GM18907 (cell line): ENCODE data around the gene SLC8A1.

Source experiments
- ATAC-seq: cut with Tn5 transposase; IDR thresholded peaks from one replicate; pipeline ENCODE4 v1.9.1; 2021; ENCODE audit warnings: mild to moderate bottlenecking, moderate library complexity; ENCODE audit not compliant: unreplicated experiment

The SLC8A1 gene

DNA sequence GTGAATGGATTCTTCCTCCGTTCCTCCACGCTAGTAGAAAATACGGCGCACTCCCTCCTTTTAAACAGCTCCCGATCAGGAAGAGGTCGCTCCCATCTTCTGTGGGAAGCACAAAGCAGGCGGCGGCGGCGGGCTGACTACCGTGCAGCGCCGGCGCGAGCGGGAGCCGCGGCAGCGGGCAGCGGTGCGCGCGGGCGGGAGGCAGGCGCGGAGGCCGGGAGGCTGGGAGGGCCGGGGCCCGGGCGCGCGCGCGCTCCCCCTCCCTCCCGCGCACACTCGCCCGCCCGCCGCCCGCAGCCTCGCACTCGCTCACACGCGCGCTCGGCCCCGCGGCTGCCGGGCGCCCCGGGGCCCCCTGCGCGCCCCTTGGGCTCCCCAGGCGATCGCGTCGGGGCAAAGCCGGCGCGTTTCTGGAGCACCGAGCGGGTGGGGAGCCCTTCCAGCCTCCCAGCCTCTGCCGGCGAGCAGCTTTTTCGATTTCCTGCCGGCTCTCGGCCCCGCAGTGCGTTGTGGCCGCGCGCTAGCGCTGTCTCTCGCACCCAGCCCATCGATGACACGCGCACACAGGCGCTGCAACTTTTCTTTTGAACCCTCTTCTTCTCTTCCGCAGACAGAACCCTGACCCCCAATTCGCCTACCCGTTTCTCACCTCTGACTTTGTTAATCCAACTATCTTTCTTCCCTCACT is at the start of gene SLC8A1:
SLC8A1 (minus strand) TSS at position 173 of the 688 bp plus-strand sequence.
- no peak for ATAC-seq

DNA sequence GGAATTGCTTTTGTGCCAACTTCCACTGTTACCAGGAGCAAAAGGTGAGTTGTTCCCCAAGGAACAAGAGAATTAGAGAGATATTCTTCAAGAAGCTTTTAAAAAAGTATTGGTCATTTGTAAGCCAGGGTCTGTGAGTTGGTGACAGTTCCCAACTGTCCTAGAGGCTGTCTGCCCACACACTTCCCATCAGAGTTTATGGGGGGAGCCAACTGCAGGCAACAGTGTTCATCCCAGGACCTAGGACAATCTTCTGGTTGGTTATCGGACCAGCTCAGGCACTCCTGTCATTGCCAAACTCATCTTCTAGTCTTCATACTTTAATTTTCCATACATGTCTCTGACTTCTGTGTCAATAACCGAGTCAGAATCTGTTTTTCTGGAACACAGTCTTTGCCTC is 47.5 kb upstream of the SLC8A1 start:
- no peak for ATAC-seq

DNA sequence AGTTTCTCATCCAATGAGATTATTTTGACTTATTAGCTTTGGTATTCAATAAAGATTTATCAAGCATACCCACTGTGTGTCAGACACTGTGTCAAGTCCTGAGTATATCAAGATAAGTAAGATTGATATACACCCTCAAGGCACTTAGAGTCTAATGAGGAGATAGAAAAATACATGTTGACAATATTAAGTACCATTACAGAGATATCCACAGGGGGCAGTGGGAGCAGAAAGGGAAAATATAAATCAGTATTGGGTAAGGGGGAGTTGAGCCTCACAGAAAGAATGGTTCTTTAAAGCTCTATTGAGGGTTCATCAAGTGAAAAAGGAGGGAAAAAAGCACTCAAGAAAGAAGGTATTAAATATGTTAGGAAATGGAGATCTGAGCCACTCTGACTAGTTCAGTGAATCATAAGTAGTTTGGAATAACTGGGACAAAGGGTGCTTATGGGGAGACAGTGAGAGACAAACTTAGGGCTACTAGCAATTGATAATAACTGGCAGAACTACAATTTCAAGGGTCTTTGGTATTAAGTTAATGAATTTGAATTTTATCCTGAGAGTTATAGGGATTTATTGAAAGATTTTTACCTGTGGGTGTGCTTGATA is 45.5 kb upstream of the SLC8A1 start:
- ATAC-seq, result no peak

DNA sequence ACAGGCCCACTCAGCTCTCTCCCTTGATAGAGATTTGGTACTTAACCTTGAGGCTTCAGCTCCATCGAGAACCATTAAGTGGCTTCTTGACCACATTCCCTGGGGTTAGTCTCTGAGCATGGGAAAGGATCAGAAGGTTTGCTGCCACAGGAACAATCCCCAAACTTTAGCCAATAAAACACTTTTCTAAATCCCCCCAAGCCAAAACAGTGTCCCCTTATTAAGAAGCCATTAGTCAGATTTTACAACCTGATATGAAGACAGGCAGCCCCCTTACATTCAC is 37.7 kb upstream of the SLC8A1 start:
- no peak for ATAC-seq

DNA sequence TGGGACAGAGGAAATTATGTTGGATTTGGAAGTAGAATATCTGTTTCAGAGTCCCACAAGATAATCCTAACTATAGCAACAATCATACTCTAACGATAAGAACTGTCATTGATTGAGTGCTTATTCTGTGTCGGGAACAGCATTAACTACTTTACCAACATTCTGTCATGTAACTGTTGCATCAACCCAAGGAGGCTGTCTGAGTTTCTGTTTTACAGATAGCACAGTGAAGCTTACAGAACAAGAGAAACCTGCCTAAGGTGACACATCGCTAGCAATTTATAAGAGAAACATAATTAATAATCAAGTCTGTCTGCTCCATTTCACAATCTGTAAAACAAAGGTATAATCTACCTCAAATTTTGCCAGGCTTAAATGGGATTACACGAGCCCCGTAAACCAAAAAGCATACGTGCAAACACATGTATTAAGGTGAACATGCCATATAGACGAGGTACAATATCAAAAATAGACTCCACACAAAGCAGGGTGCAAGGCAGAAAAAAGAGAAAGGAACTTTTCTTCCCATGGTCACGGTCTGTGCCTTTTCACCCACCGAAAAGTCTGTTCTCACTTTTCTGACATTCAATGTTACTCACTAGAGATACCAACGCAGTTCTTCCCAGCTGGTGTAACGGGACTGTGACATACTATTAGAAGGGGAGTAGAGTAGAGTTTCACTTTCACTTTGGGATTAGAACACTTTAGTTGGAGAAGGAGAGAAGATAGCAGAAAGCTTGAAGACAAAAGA is 37.2 kb upstream of the SLC8A1 start:
- ATAC-seq, result peak; percentile 56

DNA sequence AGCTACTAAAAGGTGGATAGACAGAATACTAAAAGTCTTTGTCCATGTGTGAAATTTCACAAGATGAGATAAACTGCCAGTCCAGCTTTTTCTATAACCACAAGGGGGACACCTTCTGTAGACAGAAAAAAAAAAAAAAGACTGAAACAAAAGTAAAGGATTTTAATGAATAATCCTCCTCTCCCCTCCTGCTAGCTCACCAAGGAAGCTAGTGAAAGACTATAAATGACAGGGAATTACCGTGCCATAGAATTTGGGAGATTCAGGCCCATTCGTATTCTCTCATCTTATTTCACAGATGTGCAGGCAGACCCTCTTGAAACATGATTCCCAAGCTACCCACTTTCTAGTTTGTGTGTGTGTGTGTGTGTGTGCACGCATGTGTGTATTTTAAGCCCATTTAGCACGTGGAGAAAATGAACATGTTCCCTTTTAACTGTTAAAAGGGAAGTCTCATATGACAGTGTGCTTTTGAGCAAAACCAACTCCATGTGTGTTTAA is 36.3 kb upstream of the SLC8A1 start:
- ATAC-seq, result no peak

DNA sequence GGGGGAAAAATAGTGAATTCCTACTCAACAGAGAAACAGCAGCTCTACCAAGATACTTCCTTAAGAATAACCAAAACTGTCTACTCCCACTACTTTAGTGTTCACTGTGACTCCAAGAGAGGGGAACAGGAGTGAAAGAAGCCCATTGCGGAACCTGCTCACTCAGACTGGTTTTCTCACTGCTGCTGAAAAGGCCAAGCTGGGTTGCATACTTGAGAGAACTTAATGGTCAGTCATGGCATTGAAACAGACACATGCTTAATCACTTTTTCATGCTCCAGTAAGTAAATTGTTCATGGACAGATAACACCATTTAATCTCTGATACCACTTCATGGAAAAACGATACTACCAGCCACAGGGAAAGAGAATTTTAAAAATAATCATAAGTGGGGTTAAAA is 35.7 kb upstream of the SLC8A1 start:
- no peak for ATAC-seq

DNA sequence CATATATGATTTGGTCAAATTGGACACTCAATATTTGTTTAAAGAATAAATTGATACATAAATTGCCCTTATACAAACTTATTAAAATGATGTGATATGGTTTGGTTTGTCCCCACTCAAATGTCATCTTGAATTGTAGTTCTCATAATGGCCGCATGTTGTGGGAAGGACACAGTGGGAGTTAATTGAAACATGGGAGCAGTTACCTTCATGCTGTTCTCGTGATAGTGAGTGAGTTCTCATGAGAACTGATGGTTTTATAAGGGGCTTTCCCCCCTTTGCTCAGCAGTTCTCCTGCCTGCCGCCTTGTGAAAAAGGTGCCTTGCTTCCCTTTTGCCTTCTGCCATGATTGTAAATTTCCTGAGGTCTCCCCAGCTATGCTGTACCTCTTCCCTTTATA is 34.0 kb upstream of the SLC8A1 start:
- no peak for ATAC-seq

DNA sequence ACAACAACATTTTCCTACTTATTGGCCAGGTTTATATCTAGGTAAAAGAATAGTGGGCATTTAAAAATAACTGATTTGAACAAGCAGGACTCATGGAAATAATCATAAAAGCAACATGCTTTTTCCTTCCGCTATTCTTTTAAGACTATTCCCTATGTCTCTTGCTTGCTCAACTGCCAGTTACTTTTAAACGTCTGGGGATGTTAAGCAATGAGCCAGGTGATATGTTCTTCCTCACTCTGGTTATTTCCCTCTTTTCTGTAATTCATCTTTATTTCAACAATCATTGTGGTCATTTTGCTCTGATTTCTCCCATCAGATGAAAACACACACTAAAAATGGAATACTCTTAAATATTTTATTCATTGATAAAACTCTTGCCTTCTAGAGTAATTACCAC is 33.4 kb upstream of the SLC8A1 start:
- no peak for ATAC-seq

DNA sequence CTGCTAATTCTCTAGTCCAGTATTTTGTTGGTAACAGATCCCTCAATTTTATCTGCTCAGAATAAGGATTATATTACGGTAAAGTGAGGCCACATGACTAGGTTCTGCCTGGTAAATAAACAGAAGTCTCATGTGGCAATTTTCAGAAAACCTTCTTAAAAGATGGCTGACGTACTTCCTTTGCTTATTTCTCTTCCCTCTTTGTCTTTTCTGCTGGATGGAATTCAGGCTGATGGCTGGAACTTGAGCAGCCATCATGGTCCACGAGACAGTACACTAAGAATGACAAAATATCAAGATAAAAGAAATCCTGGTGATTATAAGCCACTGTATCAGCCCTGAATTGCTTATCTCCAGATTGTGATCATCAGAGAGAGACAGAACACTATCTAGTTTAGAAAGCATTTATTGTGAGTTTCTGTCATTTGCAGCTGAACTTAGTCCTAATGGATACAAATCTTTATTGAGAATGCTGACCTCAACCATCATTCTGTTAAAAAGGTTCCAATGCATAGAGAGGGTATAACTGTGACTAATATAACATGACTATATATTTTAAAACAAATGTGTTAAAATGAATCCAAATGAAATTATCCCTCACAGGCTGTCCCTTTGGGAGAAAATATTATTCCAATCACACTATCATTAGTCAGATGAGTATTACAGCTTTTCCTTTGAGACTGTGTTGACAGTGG is 31.8 kb upstream of the SLC8A1 start:
- no peak for ATAC-seq

DNA sequence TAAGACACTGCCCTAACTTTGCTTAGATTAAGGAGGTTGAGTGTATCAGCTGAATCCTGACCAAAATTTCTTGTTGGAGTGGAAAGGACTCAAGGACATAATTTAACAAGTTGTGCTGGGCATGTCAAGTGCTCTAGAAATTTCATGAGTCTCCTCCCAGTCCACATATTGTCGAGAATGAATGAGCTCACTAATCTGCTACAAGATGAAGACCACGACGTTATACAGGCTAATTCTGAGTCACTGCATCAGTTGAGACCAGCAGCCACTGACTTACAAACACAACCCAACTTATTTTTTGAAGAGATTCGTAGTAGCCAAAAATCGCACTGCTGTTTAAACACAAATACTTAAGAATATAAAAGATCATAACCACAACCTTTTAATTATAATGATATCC is 28.7 kb upstream of the SLC8A1 start:
- ATAC-seq, result no peak

DNA sequence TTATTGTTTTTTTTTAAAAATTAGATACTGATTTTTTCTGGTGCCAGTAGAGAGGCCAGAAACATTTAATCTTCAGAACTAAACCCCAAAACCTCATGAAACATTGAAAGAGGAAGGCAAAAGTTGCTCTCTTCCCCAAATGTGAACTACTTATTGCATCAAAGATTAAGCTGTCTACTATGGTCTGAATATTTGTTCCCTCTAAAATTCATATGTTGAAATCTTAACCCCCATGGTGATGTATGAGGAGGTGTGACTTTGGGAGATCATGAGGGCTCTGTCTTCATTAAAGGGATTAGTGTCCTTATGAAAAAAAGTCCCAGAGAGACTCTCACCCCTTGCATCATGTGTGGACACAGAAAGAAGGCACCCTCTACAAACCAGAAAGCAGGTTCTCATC is 28.2 kb upstream of the SLC8A1 start:
- ATAC-seq, result no peak

DNA sequence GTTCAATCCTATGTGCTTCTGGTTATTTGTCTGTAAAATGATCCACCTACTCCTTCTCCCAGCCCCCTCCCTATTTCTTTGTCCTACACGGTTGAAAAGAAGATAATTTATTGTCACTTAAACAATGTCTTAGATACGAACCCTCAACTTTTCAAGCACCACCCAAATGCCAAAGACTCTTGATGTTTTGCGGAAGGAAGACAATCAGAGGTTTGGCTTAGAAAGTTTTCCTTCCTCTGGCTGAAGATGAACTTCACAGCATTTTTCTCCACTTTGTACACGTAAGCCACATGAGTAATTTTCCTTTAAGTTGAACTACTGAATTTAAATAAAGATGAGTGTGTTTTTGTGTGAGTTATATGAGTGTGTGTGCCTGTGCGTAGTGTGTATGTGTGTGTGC is 25.5 kb upstream of the SLC8A1 start:
- ATAC-seq, result no peak

DNA sequence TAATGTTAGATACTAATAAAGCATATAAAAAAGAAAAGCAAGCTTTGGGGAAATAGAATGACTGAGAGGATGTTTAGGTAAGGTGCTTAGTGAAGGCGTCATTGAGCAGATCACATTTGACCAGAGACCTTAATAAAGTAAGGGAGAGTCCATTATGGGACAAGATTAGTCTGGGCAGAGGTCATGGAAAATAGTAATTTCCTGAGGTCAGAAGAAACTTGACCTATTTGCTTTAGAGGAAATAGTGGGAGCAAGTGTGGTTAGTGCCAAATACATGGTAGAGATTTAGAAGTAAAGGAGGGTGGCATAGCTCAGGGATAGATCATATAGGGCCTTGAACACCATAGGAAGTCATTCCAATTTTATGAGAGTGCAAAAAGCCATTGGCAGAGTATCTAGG is 24.5 kb upstream of the SLC8A1 start:
- no peak for ATAC-seq

DNA sequence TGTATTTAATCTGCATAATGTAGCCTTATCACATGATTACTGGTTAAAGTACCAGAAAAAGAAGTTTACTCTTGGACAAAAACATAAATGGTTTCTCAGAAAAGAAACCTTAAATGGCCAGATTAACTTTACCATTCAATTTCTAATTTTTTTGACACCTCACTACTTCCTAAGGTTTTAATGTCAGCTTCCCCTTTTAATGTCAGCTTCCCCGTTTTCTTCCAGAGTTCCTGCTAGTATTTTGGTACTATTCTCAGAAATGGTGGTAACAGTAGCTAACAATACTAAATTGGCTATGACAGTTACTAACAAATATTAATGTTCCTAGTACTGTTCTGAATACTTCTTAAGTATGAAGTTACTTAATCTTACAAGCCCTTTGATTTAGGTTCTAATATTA is 22.4 kb upstream of the SLC8A1 start:
- ATAC-seq, result no peak

DNA sequence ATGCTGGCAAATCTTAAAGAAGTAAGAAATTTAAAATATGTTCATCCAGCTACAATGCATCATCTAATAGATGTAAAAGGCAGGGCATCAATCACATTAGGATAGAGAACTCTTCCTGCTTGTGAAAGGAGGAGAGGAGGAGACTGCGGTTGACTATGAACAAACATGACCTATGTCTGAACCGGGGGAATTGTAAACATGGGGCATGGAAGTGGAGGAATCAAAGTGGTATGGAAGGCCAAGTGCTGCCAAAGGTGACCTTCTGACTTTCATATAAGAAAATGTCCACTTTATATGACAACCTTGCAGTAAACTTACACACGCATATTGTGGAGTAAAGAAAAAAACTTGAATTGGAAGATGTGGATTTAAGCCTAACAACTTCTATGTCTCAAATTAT is 20.0 kb upstream of the SLC8A1 start:
- no peak for ATAC-seq

DNA sequence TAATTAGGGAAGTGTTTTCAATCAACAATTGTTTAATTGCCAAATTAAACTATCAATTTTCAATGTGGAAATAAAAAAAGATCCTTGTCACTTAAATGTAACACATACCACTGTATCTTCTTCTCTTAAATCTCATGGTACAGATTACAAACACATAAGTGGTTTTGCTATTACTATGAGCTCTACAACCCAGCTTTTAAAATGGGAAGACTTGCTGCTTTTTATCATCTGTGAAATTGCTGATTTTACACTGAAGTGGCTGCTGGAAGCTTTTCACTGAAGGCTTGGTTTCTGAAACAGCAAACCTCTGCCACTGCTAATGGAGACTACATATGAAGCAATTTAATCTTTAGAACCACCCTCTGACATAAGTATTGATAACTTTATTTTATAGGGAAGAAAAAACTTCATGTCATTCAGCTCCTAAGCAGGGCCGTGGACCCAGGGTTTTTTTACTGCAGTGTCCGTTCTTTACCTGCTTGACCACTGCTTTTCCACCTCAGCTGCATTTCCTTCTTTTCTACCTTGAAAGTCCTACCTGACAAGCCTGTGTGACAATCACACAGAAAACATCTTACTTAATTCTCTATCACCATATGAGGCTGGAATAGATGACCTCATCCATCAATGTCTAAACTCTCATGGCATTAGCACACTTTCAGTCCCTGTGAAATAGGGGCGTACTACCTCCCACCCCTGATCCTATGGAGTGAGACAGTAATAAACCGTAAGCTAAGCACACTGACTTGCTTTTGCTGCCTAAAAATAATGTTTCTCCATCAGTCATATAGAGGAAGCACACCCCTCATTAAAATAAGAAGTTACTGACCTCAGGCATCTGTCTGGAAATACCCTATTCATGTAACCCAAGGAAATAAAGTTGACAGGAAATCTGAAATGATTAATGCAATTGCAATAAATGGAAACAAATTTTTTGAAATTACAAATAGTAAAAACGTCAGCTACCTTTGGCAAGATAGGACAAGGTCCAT is 19.2 kb upstream of the SLC8A1 start:
- no peak for ATAC-seq

DNA sequence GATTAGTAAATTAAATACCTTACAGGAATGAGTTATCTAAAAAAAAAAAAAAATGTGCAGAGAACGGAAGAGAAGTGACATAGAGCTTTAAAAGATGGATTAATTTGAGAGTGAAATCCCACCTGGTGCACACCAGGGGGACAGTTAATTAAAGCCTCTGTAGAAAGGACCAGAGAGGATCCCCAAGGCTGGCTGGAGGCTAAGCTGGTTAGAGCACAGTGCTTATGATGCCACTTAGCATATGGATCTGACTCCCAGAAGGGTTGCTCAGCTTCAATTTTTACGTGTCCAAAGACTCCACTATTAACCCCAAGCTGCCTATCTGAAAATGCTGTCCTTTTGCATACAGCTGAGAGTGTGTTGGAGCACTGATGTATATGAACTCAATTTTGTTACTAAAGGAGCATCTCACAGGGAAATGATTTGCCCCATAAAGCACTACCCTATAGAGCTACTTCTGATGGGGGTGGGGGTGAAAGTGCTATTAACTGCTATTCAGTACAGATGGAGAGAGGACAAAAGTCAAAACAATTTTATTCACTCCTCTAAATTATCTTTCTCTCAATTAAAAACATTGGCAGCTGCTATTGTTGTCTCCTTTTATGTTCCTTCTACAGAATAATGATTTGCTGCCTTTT is 15.2 kb upstream of the SLC8A1 start:
- no peak for ATAC-seq

DNA sequence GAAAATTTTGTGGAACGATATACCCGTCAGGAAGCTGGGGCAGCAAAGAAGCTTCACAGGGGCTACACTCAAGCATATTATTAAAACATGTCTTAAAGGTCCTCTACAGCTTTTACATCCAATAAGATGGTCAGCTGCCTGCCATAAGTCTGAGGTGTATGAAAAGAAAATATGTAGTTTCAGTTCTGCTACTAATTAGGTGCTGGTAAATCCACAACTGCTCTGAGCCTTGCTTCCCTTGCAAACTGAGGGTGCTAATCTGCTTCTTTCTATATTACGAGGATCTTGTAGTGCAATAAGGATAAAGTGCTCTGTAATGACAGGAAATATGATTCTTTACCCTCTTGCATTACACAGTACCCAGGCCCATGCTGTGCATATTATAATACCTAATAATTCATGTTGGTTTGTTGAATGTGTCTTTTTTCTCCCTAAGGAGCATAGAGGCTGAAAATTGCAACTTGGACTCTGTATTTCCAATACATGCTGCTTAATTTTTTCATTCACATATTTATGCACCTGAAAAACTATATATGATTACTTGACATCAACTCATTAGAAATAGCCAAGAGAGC is 14.5 kb upstream of the SLC8A1 start:
- no peak for ATAC-seq

DNA sequence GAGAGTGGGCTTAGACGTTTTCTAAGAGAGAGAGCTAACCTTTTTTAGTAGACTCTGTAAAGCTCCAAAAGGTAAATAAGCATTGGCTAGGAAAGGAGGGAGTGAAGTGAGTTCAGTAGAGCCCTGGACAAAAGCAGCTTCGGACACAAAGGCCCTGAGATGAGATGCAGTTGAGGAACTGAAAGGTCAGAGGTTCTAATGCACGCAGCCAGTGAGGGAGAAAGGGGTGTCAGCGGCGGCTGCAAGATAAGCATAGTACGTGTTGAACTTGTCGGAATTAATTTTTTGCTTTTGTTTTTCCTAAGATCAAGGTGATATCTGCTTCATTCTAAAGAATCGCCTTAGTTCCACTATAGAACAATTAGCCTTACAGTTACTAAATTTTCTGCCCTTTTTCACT is 11.2 kb upstream of the SLC8A1 start:
- no peak for ATAC-seq
